Activated CD8-positive, alpha-beta memory T cell treated with anti-CD3 and anti-CD28 coated beads for 36 hours (primary cell): ENCODE measurements around the gene C1QTNF12. TPM values are rescaled to one million over a fixed set of nuclear protein-coding genes. Genes with fewer than 3 reads are reported as not detected.

ENCODE experiments used
- CTCF ChIA-PET: fragments of 350-600 bp; sonication (Branson Sonifier 250); formaldehyde crosslinking; loops from one replicate; lab custom pipeline; 2021; ENCODE audit warnings: antibody characterized with exemption; lab: Charles Lee
- POLR2A ChIA-PET: fragments of 350-600 bp; sonication (Branson Sonifier 250); formaldehyde crosslinking; loops from one replicate; lab custom pipeline; 2021; ENCODE audit warnings: antibody characterized with exemption; lab: Charles Lee
- total RNA-seq, 2 experiments: library from RNA; stranded (reverse); gene quantifications; one replicate each; pipeline ENCODE4 v1.2.3, GENCODE V29; 2021

The C1QTNF12 gene
- total RNA-seq, 2 experiments from 2014 or later: 0.96 to 1.2 TPM

DNA sequence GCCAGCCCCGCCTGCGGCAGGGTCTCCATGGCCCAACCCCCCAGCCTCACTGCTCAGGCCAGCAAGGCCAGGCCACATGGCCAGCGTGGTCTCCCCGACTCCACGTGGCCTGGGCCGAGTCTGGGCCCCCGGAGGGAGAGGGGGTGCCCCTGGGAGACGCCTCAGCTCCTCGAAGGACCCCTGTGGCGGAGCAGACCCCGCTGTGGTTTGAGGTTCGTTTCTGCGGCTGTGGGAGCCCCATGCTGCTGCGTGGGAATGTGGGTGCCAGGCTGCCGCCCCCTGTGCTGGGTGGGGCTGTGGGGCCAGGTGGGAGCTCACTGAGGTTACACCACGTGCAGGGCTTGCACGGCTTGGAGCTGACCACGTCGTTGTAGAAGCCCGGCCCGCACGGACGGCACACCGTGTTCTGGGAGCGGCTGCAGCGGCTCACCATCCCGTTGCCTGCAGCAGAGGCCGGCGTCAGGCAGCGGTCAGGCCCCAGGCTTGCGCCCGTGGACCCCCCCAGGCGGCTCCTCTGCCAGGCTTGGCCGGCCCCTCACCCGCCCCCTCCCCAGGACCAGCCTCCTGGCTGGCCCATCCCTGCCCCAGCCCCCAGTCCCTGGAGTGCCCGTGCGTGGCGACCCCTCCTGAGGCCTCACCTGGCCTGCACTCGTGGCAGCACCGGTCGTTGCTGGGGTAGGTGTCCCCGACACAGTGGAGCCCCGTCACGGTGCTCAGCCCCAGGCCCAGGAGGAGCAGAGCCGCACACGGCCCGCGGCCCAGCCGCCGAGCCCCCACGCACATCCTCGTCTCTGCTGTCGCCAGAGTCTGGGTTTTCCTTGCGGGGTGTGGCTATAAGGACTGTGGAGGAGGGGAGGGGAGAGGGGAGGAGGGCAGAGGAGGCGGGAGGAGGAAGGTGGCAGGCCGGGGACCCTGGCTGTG is 32.9 kb downstream of the C1QTNF12 start, which contains the start of gene TNFRSF4:
Gene TNFRSF4, minus strand, starts transcription at position 809 of the 921 bp plus-strand sequence. Its CDS starts 26 bp downstream, at position 783.
- ChIA-PET CTCF (interaction anchor here (1.0 to 1.6 kb wide), 3 partner anchors 13 to 91 kb away, joined by 3 to 6 read pairs (median 3); no protein-coding TSS in a partner anchor), POLR2A (interaction anchor here (0.5 to 1.8 kb wide), 4 partner anchors 13 to 159 kb away, joined by 3 to 4 read pairs (median 4); no protein-coding TSS in a partner anchor)

DNA sequence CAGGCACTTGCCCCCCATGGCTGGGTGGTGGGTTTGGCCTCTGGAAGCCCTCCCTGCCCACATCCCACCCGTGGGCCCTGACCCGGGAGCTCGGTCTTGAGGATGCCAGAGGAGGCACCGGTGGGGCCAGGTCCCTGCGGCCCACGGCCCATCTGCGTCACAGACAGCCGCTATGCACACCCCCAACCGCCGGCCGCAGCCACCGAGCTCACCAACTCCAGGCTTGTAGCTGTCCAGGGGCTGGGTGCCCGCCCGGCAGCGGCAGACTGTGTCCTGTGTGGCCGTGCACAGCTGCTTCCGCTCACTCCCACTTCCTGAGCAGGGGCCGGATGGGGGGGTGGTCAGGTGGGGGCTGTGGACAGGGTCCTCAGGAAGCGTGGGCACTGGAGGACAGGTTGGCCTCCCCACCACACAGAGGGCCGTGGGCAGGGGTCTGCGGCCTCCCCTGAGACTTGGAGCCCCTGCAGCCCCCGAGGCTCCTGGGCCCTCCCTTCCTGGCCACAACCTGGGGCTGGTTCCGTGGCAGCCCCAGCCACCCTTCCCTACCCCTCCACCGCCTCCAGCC is 33.7 kb downstream of the C1QTNF12 start:
- ChIA-PET POLR2A (interaction anchor here (0.5 to 1.8 kb wide), 4 partner anchors 12 to 159 kb away, joined by 3 to 4 read pairs (median 4); no protein-coding TSS in a partner anchor), CTCF (interaction anchor here (1.0 to 1.6 kb wide), 3 partner anchors 14 to 91 kb away, joined by 3 to 6 read pairs (median 3); no protein-coding TSS in a partner anchor)

DNA sequence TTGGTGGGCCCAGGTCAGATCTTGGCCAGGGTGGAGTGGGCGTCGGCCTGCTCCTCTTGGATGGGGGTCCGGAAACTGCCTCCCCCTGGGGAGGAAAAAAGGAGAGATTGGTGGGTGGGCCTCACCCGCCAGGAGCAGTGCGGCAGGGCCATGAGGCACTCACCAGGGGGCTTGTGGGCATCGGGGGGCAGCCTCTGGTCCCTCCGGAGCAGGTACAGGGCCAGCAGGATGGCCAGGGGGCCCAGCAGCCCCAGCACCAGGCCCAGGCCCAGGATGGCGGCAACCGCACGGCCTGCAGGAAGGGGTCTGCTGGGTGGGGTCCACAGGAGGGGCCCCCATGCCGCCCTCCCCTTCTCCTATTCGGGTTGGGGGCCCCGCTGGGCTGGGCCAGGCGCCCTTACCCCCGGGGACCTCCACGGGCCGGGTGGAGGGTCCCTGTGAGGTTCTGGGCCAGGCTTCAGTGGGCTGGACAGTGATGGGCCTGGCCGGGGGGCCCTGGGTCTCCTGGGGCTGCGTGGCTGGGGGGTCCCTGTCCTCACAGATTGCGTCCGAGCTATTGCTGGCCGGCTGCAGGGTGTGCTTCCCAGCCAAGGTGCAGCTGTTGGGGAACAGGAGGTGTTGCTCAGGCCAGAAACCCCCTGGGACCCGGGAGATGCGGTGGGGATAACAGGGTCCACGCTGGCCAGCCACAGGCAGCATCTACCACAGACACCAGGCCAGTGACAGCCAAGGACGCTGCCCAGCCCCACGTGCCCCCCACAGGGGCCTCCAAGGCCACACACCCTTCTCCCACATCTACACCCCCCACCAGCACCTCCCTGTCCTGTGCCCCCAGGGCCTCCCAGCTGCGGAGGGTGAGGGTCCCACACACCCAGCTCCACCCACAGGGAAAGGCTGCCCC is 34.7 kb downstream of the C1QTNF12 start:
- CTCF ChIA-PET: no interaction called here
- POLR2A ChIA-PET: no interaction called here

- ChIA-PET POLR2A (no interaction called here), CTCF (interaction anchor here (2.9 kb wide), 1 partner anchor 20 kb away, joined by 6 read pairs; no protein-coding TSS in a partner anchor)
Observed at GRCh38 chr1:1210726-1211540, 35.6 kb downstream of the C1QTNF12 start.

- POLR2A ChIA-PET: interaction anchor here (0.6 to 1.1 kb wide), 3 partner anchors 9 to 249 kb away, joined by 3 to 5 read pairs (median 3); no protein-coding TSS in a partner anchor
- CTCF ChIA-PET: interaction anchor here (1.0 to 2.9 kb wide), 3 partner anchors 22 to 86 kb away, joined by 3 to 7 read pairs (median 6); partner anchors contain the start of gene TTLL10
Observed at GRCh38 chr1:1208713-1209433, 37.6 kb downstream of the C1QTNF12 start.

DNA sequence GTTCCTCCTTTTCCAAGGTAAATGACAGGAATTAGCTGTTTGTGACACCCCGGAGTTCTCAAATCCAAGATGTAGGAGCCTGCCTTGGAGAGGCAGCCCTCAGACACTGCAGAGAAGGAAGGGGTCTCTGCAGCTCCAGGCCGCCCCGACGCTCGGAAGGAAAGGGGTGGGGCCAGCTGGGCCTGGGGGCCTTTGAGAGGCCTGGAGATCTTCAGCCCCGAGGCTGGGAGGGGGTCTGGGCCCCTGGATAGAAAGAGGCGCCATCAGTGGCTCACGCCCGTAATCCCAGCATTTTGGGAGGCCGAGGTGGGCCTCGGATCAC is 39.0 kb downstream of the C1QTNF12 start:
- POLR2A ChIA-PET: interaction anchor here (0.6 to 1.6 kb wide), 3 partner anchors 20 to 144 kb away, joined by 3 to 5 read pairs (median 4); partner anchors contain the start of gene SDF4
- CTCF ChIA-PET: interaction anchor here (1.2 to 2.1 kb wide), 2 partner anchors 85 to 174 kb away, joined by 3 to 7 read pairs; no protein-coding TSS in a partner anchor

DNA sequence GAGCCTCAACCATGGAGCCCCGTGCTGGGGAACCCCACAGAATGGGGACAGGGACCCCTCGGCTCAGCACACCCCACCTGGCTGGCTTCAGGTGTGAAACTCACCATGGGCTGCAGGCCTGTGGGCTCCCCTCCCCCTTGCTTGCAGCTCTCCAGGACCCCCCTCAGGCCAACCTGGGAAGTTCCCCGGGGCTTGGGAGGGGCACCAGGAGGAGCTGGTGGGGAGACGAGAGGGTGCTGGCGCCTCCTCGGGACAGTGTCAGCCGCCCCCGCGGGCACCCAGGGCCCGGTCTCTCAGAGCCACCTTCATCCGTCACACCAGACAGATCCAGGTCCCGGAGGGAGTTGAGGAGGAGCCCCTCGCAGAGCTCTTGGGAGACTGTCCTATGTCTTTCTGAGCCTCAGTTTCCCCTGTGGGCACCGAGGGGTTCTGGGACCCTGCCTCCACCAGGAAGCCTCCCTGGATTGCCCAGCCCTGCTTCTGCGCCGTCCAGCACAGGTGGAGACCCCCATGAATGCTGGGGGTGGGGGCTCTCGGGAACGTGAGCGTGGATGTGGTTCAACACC is 39.5 kb downstream of the C1QTNF12 start:
- ChIA-PET POLR2A (interaction anchor here (0.6 to 1.6 kb wide), 3 partner anchors 21 to 143 kb away, joined by 3 to 5 read pairs (median 4); partner anchors contain the start of gene SDF4), CTCF (interaction anchor here (1.2 to 2.1 kb wide), 2 partner anchors 84 to 174 kb away, joined by 3 to 7 read pairs; no protein-coding TSS in a partner anchor)

DNA sequence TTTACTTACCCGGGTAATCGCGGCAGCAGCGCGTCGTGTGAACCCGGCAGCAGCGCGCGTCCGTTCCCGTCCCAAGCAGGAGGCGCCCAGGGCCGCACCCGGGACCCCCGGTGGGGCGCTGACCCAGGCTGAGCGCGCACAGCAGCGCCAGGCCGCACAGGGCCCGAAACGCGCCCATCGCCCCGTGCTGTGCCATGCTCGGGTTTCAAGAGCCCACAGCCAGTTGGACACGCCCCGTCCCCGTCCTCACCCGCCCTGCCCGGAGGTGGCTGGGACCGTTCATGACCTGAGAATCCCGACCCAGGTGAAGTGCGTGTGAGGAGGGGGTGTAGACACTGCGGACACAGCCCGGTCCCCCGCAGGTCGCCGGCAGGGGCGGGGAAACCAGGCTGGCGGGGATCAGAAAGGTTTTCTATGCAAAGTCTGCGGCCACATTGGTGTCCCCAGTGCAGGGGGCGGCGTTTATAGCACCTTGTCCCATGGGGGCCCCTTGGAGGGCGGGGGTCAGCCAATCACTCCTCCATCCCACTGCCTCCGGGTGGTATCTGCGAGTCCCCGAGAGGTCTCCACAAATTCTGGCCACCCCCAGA is 40.1 kb downstream of the C1QTNF12 start, which contains the start of gene TNFRSF18:
Gene TNFRSF18, minus strand, starts transcription at position 217 of the 590 bp plus-strand sequence. Its CDS starts 21 bp downstream, at position 196.
- ChIA-PET CTCF (interaction anchor here (1.5 to 2.1 kb wide), 2 partner anchors 84 kb away, joined by 6 to 7 read pairs; no protein-coding TSS in a partner anchor), POLR2A (interaction anchor here (0.6 to 1.6 kb wide), 3 partner anchors 25 to 143 kb away, joined by 3 to 5 read pairs (median 4); partner anchors contain the start of genes C1orf159 and SDF4)

- ChIA-PET POLR2A (interaction anchor here (0.5 to 0.6 kb wide), 2 partner anchors 90 to 195 kb away, joined by 3 read pairs; partner anchors contain the start of gene C1orf159), CTCF (interaction anchor here (1.0 to 1.5 kb wide), 2 partner anchors 20 to 84 kb away, joined by 3 to 6 read pairs; no protein-coding TSS in a partner anchor)
Observed at GRCh38 chr1:1205769-1206375, 40.6 kb downstream of the C1QTNF12 start.

DNA sequence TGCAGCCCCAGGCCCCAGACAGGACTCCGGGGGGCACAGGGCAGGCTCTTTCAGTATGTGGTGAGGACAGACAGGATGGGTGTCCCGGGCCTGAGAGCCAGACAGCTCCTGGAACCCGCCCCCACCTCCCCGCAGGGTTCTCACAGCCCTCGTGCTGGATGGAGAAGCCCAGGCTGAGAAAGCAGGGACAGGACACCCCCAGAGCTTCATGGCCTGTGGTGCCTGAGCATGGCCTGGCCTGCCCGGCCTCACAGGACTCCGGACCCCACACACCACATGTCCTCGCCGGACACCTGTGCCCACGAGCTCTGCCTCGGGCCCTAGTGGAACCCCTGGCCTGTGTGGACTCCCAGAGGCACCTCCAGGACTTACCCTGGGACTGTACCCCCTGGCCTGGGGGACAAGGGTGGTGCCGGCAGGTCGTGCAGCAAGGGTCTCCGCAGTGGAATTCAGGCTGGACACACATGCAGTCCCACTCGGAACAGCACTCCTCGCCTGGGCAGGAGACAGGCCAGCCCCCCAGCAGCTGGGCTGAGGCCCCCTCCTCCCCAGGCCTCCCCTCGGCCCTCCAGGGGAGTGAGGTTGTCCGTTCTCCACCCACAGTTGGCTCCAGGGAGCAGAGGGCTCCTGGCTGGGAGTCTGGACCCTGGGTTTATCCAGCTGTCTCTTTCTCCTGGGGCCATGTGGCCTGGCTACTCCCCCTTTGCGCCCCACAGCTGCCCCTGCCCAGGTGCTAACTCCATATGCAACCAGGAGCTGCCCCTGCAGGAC is 41.3 kb downstream of the C1QTNF12 start:
- POLR2A ChIA-PET: interaction anchor here (0.5 kb wide), 1 partner anchor 194 kb away, joined by 3 read pairs; no protein-coding TSS in a partner anchor

GRCh38 chr1:1204425-1204920 is 42.0 kb downstream of the C1QTNF12 start:
- ChIA-PET POLR2A (no interaction called here), CTCF (interaction anchor here (1.0 kb wide), 1 partner anchor 19 kb away, joined by 3 read pairs; no protein-coding TSS in a partner anchor)

More for the DNA sequence above, 41.3 kb downstream of the C1QTNF12 start:
- CTCF ChIA-PET: interaction anchor here (1.0 to 1.5 kb wide), 2 partner anchors 19 to 83 kb away, joined by 3 to 6 read pairs; no protein-coding TSS in a partner anchor

DNA sequence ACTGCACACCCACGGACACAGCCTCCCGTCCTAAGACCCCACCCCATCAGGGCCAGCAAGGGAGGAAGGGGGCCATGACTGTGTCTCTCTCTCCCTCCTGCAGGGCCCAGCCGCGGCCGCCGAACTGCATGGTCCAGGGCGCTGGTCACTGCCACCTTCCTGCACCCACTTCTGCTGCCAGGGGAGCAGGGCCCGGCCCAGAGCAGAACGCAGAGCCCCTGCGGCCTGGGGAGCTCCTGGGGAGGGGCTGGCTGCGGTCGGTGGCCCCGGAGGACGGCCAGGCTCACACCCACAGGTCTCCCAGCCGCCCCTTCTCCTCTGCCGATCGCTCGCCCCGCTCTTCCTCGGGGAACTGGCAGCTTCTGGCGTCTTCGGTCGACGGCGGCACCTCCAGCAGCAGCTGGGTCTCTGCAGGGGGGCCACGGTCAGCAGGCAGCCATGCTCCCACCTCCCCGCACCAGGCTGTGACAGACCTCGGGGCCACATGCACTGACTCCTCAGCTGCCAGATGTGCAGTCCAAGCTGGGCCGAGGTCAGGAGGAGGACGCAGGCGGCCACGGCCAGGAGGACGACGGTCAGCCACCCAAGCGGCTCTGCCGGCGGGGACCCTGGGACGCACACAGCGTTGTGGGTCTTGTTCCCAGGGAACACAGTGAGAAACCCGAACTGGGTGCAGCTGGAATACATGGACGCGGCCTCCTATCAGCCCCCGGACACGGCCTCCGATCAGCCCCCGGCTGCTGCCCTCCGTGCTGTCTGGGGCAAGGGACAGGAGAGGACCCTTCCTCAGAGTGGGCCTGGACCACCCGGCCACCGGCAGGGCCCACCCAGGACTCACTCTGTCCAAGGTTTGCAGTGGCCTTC is 42.7 kb downstream of the C1QTNF12 start:
- ChIA-PET POLR2A (no interaction called here), CTCF (no interaction called here)
